Right renal cortex interstitium (tissue), 3 donors: ENCODE measurements around the gene BAZ2A. TPM values are rescaled to one million over a fixed set of nuclear protein-coding genes. Genes with fewer than 3 reads are reported as not detected.
A peak's percentile ranks its signal among the peaks of the same experiment; 100 is the strongest.
"Not testable (repeated sequence)": the region's sequence is repeated elsewhere in the genome, so short reads cannot be mapped to it uniquely, and the experiment has no call there.

Source experiments
- DNase-seq, 3 donors: peaks; one replicate each; pipeline ENCODE4 v3.0.0-alpha.2; 2013; ENCODE audit warnings: low read depth in 3 of 3, low spot score in 2 of 3
- polyA plus RNA-seq, 3 donors: library from polyadenylated mRNA; unstranded; fragments of 120-200 nt; gene quantifications; one replicate each; pipeline ENCODE4 v1.2.1, GENCODE V29; 2013; ENCODE audit not compliant: insufficient read length in 3 of 3

BAZ2A gene
- polyA plus RNA-seq, 3 donors: 73.0 to 88.5 (median 74.2) TPM

GRCh38 chr12:56599797-56600196 lies 30.3 kb downstream of the BAZ2A start:
- no peak for DNase-seq

DNA sequence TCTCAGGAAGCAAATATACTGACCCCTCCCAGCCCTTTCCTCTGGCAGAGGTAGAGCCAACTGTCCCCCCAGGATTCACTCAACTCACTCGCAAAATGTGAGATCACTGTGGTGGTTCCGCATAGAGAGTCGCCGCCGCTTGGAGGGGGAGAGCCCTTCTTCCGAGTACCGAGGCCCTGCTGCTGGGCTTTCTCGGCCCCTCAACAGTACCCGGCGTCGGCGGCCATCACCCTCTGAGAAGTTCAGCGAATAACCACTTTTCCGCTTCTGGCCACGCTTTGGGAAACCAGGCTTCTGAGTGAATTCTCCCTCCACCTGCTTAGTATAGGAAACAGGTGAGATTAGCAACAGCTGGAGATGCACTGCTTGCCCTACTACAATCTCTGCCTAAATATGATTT lies 31.1 kb downstream of the BAZ2A start:
- no peak for DNase-seq

DNA sequence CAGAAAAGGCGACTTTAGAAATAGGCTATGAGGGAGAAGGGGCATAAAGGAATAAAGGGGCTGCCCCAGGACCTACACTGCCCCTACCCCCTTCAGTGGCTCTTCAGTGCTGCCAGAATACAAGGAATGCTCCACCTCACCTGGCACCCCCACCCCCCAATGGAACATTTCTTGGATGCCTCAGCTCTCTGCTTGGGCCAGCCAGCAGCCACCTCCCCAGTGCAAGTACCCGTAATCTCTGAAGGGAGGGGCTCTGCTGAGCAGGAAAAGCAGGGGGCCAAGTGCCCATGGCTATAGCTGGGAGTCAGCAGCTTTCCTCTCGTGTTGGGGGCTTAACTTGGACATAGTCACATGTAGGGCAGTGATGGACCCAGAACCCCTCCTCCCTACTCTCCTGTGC lies 33.3 kb downstream of the BAZ2A start:
- no peak for DNase-seq

GRCh38 chr12:56593909-56594621 lies 36.1 kb downstream of the BAZ2A start:
- DNase-seq: peak; percentile 42 to 53 (median 50)

DNA sequence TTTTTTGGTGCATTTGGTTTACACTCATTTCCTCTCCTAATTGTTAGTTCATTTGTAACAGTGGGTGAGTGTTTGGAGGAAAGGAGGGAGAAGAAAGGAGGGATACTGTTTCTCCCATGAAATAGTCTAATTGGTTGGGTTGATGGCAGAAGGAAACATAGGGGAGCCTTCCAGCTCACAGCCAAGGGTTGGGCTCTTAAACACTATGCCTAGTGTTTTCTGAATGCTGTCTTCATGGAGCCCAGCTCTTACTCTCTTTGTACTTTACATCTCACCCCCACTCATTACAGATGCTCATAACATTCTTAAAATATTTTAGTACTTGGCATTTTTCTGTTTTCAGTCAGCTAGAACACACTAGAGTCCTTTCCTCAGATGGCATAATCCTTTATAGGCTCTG lies 38.2 kb downstream of the BAZ2A start:
- no peak for DNase-seq

- no peak for DNase-seq
Measured at GRCh38 chr12:56591126-56591525, 39.0 kb downstream of the BAZ2A start.

GRCh38 chr12:56590237-56590830 lies 39.8 kb downstream of the BAZ2A start:
- no peak for DNase-seq

- no peak for DNase-seq
Measured at GRCh38 chr12:56589783-56590182, 40.3 kb downstream of the BAZ2A start.

- DNase-seq: no peak
Measured at GRCh38 chr12:56585098-56585497, 45.0 kb downstream of the BAZ2A start.

DNA sequence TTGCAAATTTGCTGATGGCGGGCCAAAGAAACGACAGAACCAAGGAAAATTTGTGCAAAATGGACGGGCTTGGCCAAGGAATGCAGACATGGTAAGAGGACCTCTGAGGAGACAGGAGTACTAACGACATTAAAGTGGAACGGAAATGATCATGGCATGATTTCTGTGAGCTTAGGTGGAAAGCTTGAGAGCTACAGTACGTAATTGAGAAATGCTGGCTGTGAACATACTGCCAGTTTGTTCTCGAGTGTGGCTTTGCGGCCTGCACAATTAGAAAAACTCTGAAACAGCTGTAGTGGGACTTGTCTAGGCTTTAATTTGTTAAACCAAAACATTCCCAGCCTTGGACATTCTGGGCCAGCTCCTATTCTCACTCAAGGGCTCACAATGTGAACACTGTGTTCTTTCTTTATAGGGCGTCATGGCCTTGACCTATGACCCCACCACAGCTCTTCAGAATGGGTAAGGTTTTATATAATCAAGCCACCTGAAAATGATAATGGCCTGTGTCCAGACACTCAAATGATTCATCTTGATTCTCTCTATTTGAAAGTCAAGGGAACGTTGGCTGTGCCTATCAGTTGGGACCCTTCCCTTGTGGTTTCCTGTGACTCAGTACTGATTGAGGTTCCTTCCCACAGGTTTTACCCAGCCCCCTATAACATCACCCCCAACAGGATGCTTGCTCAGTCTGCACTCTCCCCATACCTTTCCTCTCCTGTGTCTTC lies 48.5 kb downstream of the BAZ2A start:
- DNase-seq: no peak

DNA sequence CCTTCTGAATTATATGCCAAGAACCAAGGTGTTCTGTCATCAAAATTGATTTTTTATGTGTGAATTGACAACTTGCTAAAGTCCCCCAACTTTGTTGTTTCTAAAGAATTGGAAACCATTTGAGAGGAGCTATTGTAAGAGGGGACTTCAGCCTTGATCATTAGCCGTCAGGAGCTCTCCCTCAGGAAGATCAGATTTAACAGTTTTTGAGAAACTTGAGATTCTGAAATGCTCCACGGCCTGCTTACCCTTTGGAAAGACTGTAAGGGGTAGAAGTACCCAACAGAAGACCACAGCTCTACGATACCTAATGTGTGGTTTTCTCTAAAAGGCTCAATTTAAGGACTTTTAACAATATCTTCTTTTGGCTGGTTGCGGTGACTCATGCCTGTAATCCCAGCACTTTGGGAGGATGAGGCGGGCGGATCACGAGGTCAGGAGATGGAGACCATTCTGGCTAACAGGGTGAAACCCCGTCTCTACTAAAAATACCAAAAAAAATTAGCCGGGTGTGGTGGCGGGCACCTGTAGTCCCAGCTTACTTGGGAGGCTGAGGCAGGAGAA lies 51.1 kb downstream of the BAZ2A start:
- DNase-seq: no peak

GRCh38 chr12:56577248-56577647 lies 52.9 kb downstream of the BAZ2A start:
- not testable (repeated sequence) for DNase-seq

DNA sequence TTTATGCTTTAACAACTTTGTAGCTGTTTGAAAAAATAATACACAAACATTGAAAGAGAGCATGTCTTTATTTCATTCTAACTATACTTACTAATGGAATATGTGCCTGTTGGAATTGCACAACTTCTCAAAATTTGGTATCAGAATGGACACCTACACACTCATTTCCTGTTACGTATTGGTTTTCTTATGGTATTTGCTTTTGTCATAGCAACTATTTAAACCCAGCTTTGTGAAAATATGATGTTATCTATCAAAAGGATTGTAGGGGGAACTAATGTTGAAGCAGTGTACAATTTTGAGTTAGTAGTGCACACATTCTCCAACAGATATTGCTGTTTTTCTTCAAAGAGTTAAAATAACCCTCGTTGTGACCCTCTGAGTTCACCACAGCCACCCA lies 55.9 kb downstream of the BAZ2A start:
- DNase-seq: no peak

GRCh38 chr12:56572288-56572687 lies 57.8 kb downstream of the BAZ2A start:
- DNase-seq: no peak

DNA sequence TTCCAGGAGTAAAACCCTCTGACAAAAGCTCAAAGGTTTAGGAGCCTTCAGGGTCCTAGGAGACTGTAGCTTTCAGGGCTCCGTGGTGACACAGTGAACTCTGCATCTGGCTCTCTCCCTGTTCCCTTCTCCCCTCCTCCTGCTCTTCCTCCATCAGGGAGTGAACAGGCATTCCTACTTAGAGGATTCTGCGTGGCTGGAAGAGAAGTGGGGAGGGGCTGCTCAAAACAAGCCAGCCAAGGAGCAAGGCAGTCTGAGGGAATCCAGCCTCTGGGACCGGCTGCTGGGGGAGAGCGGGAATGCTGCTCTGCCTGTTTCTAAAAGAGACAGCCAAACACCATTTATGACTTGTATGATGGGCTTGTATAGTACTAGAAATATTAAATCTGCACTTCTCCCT lies 59.0 kb downstream of the BAZ2A start:
- no peak for DNase-seq

DNA sequence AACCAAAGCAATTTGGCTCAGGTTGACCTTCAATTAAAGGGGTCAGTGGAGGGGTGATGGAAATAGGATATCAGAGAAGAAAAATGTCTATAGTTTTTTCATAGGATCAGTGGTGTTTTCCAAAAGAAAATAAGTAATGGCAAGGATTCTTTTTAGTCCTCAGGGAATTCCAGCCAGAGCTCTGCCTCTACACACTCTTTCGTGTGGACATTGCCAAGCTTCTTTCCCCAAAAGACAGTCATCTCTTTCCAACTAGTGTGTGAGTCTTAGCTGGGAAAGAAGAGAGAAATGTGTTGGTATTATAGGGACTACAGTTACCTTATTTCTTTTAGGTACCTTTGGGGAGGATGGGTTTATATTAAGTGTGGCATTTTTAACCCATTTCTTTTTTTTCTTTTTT lies 62.0 kb downstream of the BAZ2A start:
- no peak for DNase-seq

DNA sequence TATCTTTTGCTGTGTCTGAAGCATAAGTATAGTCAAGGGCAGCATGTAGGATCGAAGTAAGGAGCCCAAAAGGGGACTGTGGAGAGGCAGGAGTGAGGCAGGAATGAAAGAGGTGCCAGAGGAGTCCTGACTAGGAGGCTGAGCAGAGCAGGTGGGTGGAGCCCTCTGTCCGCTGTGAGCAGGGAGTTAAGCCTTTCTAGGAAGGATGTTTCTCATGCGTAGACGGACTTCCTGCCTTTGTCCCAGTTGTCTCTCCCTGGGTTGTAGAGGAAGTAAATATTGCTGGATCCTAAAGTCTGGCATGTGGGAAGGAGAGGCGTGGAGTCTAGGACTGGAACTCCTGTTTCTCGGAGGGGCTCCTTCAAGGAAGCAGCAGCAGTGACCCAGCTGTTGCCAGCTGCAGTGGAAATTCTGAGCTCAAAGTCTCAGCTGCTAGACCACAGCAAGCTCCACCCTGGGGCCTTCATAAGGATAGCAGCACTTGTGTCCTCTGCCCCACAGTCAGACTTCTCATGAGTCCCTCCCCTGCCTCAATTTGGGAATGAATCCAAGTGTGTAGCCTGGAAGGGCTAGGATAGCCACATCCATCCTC lies 64.5 kb downstream of the BAZ2A start:
- DNase-seq: peak; percentile 84 to 88 (median 86)

- no peak for DNase-seq
Measured at GRCh38 chr12:56551070-56551469, 79.1 kb downstream of the BAZ2A start.

GRCh38 chr12:56546680-56547079 lies 83.4 kb downstream of the BAZ2A start:
- no peak for DNase-seq
